Body of pancreas (tissue), 4 donors: ENCODE data around the gene LOXL3.

Experiments used
- POLR2A ChIP-seq, 3 donors: fragments of 450-650 bp; IDR thresholded peaks; one replicate each; pipeline ENCODE4 v1.6.1; 2016; ENCODE audit warnings: antibody characterized with exemption in 3 of 3, mild to moderate bottlenecking in 2 of 3
- TF ChIP-seq, protein P1 (sequence below), 7 experiments: fragments of 450-650 bp in 4 of 7; fragments of 200-600 bp in 3 of 7; sonication (generic) in 3 of 7; IDR thresholded peaks; one replicate each; pipeline ENCODE4 v1.5.1; 2016 to 2019; ENCODE audit warnings: antibody characterized with exemption in 7 of 7

- TF ChIP-seq, protein P1, sequence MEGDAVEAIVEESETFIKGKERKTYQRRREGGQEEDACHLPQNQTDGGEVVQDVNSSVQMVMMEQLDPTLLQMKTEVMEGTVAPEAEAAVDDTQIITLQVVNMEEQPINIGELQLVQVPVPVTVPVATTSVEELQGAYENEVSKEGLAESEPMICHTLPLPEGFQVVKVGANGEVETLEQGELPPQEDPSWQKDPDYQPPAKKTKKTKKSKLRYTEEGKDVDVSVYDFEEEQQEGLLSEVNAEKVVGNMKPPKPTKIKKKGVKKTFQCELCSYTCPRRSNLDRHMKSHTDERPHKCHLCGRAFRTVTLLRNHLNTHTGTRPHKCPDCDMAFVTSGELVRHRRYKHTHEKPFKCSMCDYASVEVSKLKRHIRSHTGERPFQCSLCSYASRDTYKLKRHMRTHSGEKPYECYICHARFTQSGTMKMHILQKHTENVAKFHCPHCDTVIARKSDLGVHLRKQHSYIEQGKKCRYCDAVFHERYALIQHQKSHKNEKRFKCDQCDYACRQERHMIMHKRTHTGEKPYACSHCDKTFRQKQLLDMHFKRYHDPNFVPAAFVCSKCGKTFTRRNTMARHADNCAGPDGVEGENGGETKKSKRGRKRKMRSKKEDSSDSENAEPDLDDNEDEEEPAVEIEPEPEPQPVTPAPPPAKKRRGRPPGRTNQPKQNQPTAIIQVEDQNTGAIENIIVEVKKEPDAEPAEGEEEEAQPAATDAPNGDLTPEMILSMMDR (IDR thresholded peaks at IDR 0.05): no peak
- no peak for TF ChIP-seq POLR2A (IDR thresholded peaks at IDR 0.05)
Observed at GRCh38 chr2:74524955-74525716, 28.6 kb downstream of the LOXL3 start.
